Measurements from ENCODE around the gene TSPOAP1.

DNA sequence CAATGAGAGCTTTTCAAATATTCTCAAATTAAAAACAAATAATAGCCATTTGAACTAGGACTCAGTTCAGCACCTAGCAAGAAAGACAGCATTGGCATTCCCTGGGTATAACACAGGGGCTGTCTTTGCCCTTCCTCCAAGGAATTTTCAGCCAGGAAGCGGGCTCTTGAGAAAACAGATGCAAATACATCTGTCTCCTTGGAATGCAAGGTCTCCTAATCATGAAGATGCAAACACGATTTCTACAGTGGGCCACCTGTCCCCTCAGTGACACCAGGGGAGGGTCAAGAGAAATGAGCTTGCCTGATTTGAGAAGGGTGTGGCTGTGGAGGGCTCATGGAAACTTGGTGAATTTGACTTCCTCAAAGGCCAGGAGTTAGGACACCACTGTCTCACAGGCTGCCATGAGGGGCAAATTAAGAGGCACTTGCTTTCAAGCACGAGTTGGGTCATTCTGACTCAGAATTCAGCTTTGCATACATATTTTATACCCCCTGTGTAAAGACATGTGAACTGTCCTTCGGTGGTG is 47.9 kb upstream of the TSPOAP1 start:
- TF ChIP-seq, protein P1, sequence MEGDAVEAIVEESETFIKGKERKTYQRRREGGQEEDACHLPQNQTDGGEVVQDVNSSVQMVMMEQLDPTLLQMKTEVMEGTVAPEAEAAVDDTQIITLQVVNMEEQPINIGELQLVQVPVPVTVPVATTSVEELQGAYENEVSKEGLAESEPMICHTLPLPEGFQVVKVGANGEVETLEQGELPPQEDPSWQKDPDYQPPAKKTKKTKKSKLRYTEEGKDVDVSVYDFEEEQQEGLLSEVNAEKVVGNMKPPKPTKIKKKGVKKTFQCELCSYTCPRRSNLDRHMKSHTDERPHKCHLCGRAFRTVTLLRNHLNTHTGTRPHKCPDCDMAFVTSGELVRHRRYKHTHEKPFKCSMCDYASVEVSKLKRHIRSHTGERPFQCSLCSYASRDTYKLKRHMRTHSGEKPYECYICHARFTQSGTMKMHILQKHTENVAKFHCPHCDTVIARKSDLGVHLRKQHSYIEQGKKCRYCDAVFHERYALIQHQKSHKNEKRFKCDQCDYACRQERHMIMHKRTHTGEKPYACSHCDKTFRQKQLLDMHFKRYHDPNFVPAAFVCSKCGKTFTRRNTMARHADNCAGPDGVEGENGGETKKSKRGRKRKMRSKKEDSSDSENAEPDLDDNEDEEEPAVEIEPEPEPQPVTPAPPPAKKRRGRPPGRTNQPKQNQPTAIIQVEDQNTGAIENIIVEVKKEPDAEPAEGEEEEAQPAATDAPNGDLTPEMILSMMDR (conservative IDR thresholded peaks at IDR 0.05; ENCODE audit: low read length) = no peak
- no peak for TF ChIP-seq EZH2phosphoT487 (IDR thresholded peaks at IDR 0.05; ENCODE audit: borderline replicate concordance)
